HL-60 (cell line): ENCODE measurements around the gene LVRN.

Experiments used
- GABPA ChIP-seq: IDR thresholded peaks from 2 replicates; pipeline ENCODE4 v1.6.1; 2012; ENCODE audit warnings: low read depth
- POLR2AphosphoS5 ChIP-seq: IDR thresholded peaks from 2 replicates; pipeline ENCODE4 v1.6.1; 2012; ENCODE audit warnings: low read depth
- SPI1 ChIP-seq: IDR thresholded peaks from 2 replicates; pipeline ENCODE4 v1.6.1; 2012; ENCODE audit warnings: low read depth, mild to moderate bottlenecking, borderline replicate concordance
- TF ChIP-seq, protein P1 (sequence below): IDR thresholded peaks from one replicate; pipeline ENCODE4 v1.5.1; 2011; ENCODE audit warnings: low read length, control low read depth, inconsistent platforms; ENCODE audit not compliant: insufficient read depth
- TF ChIP-seq, protein P2 (sequence below): IDR thresholded peaks from 2 replicates; pipeline ENCODE4 v1.6.1; 2012; ENCODE audit warnings: low read depth; ENCODE audit not compliant: insufficient replicate concordance

DNA sequence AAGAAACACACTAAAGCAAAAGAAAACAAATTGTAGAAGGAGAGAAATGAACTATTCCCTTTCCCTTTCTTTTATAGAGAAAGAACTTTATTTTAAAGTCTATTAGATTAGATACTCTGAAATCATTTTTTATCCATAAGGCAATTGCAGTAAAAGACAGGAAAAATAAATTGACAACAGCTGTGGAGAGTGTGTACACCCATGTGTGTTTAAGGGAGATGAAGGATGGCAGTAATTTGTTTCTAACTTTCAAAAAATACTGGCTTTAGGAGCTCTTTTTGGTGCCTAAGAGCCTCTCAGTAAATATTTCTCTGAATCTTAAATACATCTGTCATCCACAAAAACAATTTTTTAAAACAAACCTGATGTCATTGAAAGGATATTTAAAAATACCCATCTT, 51.7 kb downstream of the LVRN start:
- TF ChIP-seq, protein P1, sequence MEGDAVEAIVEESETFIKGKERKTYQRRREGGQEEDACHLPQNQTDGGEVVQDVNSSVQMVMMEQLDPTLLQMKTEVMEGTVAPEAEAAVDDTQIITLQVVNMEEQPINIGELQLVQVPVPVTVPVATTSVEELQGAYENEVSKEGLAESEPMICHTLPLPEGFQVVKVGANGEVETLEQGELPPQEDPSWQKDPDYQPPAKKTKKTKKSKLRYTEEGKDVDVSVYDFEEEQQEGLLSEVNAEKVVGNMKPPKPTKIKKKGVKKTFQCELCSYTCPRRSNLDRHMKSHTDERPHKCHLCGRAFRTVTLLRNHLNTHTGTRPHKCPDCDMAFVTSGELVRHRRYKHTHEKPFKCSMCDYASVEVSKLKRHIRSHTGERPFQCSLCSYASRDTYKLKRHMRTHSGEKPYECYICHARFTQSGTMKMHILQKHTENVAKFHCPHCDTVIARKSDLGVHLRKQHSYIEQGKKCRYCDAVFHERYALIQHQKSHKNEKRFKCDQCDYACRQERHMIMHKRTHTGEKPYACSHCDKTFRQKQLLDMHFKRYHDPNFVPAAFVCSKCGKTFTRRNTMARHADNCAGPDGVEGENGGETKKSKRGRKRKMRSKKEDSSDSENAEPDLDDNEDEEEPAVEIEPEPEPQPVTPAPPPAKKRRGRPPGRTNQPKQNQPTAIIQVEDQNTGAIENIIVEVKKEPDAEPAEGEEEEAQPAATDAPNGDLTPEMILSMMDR, result no peak
- TF ChIP-seq POLR2AphosphoS5 (no peak), GABPA (no peak), SPI1 (no peak)
- TF ChIP-seq, protein P2, sequence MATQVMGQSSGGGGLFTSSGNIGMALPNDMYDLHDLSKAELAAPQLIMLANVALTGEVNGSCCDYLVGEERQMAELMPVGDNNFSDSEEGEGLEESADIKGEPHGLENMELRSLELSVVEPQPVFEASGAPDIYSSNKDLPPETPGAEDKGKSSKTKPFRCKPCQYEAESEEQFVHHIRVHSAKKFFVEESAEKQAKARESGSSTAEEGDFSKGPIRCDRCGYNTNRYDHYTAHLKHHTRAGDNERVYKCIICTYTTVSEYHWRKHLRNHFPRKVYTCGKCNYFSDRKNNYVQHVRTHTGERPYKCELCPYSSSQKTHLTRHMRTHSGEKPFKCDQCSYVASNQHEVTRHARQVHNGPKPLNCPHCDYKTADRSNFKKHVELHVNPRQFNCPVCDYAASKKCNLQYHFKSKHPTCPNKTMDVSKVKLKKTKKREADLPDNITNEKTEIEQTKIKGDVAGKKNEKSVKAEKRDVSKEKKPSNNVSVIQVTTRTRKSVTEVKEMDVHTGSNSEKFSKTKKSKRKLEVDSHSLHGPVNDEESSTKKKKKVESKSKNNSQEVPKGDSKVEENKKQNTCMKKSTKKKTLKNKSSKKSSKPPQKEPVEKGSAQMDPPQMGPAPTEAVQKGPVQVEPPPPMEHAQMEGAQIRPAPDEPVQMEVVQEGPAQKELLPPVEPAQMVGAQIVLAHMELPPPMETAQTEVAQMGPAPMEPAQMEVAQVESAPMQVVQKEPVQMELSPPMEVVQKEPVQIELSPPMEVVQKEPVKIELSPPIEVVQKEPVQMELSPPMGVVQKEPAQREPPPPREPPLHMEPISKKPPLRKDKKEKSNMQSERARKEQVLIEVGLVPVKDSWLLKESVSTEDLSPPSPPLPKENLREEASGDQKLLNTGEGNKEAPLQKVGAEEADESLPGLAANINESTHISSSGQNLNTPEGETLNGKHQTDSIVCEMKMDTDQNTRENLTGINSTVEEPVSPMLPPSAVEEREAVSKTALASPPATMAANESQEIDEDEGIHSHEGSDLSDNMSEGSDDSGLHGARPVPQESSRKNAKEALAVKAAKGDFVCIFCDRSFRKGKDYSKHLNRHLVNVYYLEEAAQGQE, result no peak
